HepG2 (cell line): ENCODE measurements around the gene FAM118A. TPM values are rescaled to one million over a fixed set of nuclear protein-coding genes. Genes with fewer than 3 reads are reported as not detected.

ENCODE experiments used
- ARNT2 ChIP-seq: sonication (generic); formaldehyde crosslinking; IDR thresholded peaks from 2 replicates; pipeline ENCODE4 v1.8.0; 2022; ENCODE audit warnings: mild to moderate bottlenecking, low read depth, missing genetic modification reagents, moderate library complexity
- BRCA1 ChIP-seq: sonication (generic); formaldehyde crosslinking; IDR thresholded peaks from 2 replicates; pipeline ENCODE4 v1.4.0; 2020; ENCODE audit warnings: missing genetic modification reagents
- HOXA3 ChIP-seq: sonication (generic); formaldehyde crosslinking; IDR thresholded peaks from 2 replicates; pipeline ENCODE4 v1.5.0; 2020; ENCODE audit warnings: missing genetic modification reagents
- POLR2AphosphoS5 ChIP-seq: IDR thresholded peaks from 2 replicates; pipeline ENCODE4 v1.6.1; 2012; ENCODE audit warnings: low read depth, low read length
- SMAD3 ChIP-seq: sonication (generic); formaldehyde crosslinking; IDR thresholded peaks from 2 replicates; pipeline ENCODE4 v1.4.0; 2020; ENCODE audit warnings: missing genetic modification reagents
- SNRNP70 ChIP-seq: fragments of 200-400 bp; formaldehyde crosslinking; IDR thresholded peaks from 2 replicates; pipeline ENCODE4 v1.6.1; 2017; ENCODE audit warnings: mild to moderate bottlenecking, low read depth, low read length, moderate library complexity
- WIZ ChIP-seq: sonication (generic); formaldehyde crosslinking; IDR thresholded peaks from 2 replicates; pipeline ENCODE4 v1.5.1; 2020; ENCODE audit warnings: mild to moderate bottlenecking, missing genetic modification reagents
- ZBTB3 ChIP-seq: sonication (generic); formaldehyde crosslinking; IDR thresholded peaks from 2 replicates; pipeline ENCODE4 v1.4.0; 2020; ENCODE audit warnings: low read depth, mild to moderate bottlenecking, moderate library complexity, missing genetic modification reagents, borderline replicate concordance
- ZFP37 ChIP-seq: sonication (generic); formaldehyde crosslinking; IDR thresholded peaks from 2 replicates; pipeline ENCODE4 v1.4.0; 2020; ENCODE audit warnings: missing genetic modification reagents, borderline replicate concordance
- ZNF24 ChIP-seq: fragments of 450-650 bp; IDR thresholded peaks from 2 replicates; pipeline ENCODE4 v1.6.1; 2017; ENCODE audit warnings: antibody characterized with exemption, mild to moderate bottlenecking
- ZNF317 ChIP-seq: sonication (generic); formaldehyde crosslinking; IDR thresholded peaks from 2 replicates; pipeline ENCODE4 v1.5.0; 2020; ENCODE audit warnings: mild to moderate bottlenecking, missing genetic modification reagents
- ZNF337 ChIP-seq: sonication (generic); formaldehyde crosslinking; IDR thresholded peaks from 2 replicates; pipeline ENCODE4 v1.5.1; 2020; ENCODE audit warnings: missing genetic modification reagents, low read depth, mild to moderate bottlenecking, borderline replicate concordance
- ZNF883 ChIP-seq: sonication (generic); formaldehyde crosslinking; IDR thresholded peaks from 2 replicates; pipeline ENCODE4 v1.5.1; 2020; ENCODE audit warnings: mild to moderate bottlenecking, missing genetic modification reagents; ENCODE audit errors: not compliant biosample characterization
- polyA plus RNA-seq, 8 experiments: library from polyadenylated mRNA; depleted of rRNA in 3 of 8; stranded (reverse) in 7 of 8; unstranded in 1 of 8; fragments of >200 nt; fragmentation: Illumina TruSeq in 4 of 8; extraction: Trizol in 4 of 8; gene quantifications; 2 replicates each; pipeline versions ENCODE4 v1.2.1 to v1.2.3, GENCODE V29; 2011 to 2016; ENCODE audit warnings: low read depth in 4 of 8, missing spikeins in 1 of 8, mixed read lengths in 1 of 8; ENCODE audit not compliant: insufficient read depth in 1 of 8
- total RNA-seq, 5 experiments: library from RNA; depleted of rRNA; stranded (reverse); fragments of >200 nt; fragmentation: Illumina TruSeq; extraction: Trizol; gene quantifications; 2 replicates each; pipeline ENCODE4 v1.2.3, GENCODE V29; 2016; ENCODE audit warnings: low read depth in 1 of 5
- TF ChIP-seq, protein P1 (sequence below): sonication (generic); formaldehyde crosslinking; IDR thresholded peaks from 2 replicates; pipeline ENCODE4 v1.4.0; 2020; ENCODE audit warnings: mild to moderate bottlenecking, missing genetic modification reagents
- TF ChIP-seq, protein P2 (sequence below): sonication (generic); formaldehyde crosslinking; IDR thresholded peaks from 2 replicates; pipeline ENCODE4 v1.4.0; 2020; ENCODE audit warnings: mild to moderate bottlenecking, missing genetic modification reagents
- TF ChIP-seq, protein P3 (sequence below): sonication (generic); formaldehyde crosslinking; IDR thresholded peaks from 2 replicates; pipeline ENCODE4 v1.5.0; 2020; ENCODE audit warnings: missing genetic modification reagents, mild to moderate bottlenecking, borderline replicate concordance
- TF ChIP-seq, protein P4 (sequence below): sonication (generic); formaldehyde crosslinking; conservative IDR thresholded peaks from 2 replicates; pipeline ENCODE4 v1.5.0; 2020; ENCODE audit warnings: missing genetic modification reagents
- TF ChIP-seq, protein P5 (sequence below): sonication (generic); formaldehyde crosslinking; IDR thresholded peaks from 2 replicates; pipeline ENCODE4 v1.8.0; 2022; ENCODE audit warnings: missing genetic modification reagents, mild to moderate bottlenecking, inconsistent platforms, borderline replicate concordance

The FAM118A gene
- total and polyA plus RNA-seq, 2 of the 13 experiments (the other 11 are each of a cell fraction or from before 2014, with no cell fraction given): 36.7 to 48.2 TPM

DNA sequence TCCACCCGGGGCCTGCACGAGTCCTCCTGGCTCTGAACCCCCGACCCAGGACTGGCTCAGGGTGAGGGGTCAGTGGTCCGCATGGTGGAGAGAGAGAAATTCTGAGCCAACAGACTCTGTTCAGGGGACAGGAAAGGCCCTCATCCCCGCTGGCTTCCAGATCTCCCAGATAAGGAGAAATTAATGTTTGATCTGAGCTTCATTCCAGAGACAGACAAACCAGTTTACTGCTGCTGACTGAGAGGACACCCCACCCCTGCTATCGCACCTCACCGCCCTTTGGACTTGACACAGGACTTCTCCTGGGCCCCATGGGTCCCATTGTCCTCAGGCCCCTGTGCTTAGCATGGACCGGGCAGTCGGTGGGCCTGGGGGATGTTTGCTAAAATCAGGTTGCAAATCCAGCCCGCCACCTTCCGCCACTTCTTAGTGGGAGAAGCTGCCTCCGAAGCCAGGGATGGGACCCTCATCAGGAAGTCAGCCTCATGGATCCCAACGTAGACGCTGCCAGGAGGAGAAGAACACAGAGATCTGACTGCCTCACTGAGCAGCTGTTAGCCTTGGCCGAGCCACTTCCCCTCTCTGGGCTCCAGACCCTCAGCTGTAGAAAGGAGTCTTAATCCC, 36.2 kb upstream of the FAM118A start (continued):
- TF ChIP-seq, protein P1, sequence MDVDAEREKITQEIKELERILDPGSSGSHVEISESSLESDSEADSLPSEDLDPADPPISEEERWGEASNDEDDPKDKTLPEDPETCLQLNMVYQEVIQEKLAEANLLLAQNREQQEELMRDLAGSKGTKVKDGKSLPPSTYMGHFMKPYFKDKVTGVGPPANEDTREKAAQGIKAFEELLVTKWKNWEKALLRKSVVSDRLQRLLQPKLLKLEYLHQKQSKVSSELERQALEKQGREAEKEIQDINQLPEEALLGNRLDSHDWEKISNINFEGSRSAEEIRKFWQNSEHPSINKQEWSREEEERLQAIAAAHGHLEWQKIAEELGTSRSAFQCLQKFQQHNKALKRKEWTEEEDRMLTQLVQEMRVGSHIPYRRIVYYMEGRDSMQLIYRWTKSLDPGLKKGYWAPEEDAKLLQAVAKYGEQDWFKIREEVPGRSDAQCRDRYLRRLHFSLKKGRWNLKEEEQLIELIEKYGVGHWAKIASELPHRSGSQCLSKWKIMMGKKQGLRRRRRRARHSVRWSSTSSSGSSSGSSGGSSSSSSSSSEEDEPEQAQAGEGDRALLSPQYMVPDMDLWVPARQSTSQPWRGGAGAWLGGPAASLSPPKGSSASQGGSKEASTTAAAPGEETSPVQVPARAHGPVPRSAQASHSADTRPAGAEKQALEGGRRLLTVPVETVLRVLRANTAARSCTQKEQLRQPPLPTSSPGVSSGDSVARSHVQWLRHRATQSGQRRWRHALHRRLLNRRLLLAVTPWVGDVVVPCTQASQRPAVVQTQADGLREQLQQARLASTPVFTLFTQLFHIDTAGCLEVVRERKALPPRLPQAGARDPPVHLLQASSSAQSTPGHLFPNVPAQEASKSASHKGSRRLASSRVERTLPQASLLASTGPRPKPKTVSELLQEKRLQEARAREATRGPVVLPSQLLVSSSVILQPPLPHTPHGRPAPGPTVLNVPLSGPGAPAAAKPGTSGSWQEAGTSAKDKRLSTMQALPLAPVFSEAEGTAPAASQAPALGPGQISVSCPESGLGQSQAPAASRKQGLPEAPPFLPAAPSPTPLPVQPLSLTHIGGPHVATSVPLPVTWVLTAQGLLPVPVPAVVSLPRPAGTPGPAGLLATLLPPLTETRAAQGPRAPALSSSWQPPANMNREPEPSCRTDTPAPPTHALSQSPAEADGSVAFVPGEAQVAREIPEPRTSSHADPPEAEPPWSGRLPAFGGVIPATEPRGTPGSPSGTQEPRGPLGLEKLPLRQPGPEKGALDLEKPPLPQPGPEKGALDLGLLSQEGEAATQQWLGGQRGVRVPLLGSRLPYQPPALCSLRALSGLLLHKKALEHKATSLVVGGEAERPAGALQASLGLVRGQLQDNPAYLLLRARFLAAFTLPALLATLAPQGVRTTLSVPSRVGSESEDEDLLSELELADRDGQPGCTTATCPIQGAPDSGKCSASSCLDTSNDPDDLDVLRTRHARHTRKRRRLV: peak; percentile 8; the same call in 1 of the 2 replicates
- TF ChIP-seq ARNT2 (peak; percentile 22; the same call in 1 of the 2 replicates), ZNF883 (CRISPR knock-in tag) (no peak), ZFP37 (no peak), ZNF317 (CRISPR knock-in tag) (0 out of 2 replicates have a peak, but pooled peaks have one; percentile 33), SNRNP70 (no peak), ZNF337 (no peak; the same call in 1 of the 2 replicates), WIZ (no peak), BRCA1 (0 out of 2 replicates have a peak, but pooled peaks have one; percentile 8), POLR2AphosphoS5 (peak; percentile 33), SMAD3 (CRISPR knock-in tag) (peak; percentile 74; the same call in 1 of the 2 replicates), ZBTB3 (CRISPR knock-in tag) (no peak), ZNF24 (0 out of 2 replicates have a peak, but pooled peaks have one; percentile 25), HOXA3 (CRISPR knock-in tag) (peak; percentile 89)
- TF ChIP-seq, protein P2, sequence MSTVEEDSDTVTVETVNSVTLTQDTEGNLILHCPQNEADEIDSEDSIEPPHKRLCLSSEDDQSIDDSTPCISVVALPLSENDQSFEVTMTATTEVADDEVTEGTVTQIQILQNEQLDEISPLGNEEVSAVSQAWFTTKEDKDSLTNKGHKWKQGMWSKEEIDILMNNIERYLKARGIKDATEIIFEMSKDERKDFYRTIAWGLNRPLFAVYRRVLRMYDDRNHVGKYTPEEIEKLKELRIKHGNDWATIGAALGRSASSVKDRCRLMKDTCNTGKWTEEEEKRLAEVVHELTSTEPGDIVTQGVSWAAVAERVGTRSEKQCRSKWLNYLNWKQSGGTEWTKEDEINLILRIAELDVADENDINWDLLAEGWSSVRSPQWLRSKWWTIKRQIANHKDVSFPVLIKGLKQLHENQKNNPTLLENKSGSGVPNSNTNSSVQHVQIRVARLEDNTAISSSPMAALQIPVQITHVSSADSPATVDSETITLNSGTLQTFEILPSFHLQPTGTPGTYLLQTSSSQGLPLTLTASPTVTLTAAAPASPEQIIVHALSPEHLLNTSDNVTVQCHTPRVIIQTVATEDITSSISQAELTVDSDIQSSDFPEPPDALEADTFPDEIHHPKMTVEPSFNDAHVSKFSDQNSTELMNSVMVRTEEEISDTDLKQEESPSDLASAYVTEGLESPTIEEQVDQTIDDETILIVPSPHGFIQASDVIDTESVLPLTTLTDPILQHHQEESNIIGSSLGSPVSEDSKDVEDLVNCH (CRISPR knock-in tag): no peak
- TF ChIP-seq, protein P3, sequence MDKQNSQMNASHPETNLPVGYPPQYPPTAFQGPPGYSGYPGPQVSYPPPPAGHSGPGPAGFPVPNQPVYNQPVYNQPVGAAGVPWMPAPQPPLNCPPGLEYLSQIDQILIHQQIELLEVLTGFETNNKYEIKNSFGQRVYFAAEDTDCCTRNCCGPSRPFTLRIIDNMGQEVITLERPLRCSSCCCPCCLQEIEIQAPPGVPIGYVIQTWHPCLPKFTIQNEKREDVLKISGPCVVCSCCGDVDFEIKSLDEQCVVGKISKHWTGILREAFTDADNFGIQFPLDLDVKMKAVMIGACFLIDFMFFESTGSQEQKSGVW: no peak
- TF ChIP-seq, protein P4, sequence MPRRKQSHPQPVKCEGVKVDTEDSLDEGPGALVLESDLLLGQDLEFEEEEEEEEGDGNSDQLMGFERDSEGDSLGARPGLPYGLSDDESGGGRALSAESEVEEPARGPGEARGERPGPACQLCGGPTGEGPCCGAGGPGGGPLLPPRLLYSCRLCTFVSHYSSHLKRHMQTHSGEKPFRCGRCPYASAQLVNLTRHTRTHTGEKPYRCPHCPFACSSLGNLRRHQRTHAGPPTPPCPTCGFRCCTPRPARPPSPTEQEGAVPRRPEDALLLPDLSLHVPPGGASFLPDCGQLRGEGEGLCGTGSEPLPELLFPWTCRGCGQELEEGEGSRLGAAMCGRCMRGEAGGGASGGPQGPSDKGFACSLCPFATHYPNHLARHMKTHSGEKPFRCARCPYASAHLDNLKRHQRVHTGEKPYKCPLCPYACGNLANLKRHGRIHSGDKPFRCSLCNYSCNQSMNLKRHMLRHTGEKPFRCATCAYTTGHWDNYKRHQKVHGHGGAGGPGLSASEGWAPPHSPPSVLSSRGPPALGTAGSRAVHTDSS: no peak
- TF ChIP-seq, protein P5, sequence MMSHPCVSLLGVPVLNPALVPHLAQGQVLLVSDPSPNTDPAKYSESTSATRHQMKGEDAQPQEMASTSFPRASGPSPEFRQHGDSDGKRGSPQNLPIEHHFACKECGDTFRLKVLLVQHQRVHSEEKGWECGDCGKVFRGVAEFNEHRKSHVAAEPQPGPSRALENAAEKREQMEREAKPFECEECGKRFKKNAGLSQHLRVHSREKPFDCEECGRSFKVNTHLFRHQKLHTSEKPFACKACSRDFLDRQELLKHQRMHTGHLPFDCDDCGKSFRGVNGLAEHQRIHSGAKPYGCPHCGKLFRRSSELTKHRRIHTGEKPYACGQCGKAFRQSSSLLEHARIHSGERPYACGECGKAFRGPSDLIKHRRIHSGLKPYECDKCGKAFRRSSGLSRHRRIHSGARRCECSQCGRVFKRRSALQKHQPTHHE (CRISPR knock-in tag): no peak
